SK-N-DZ (cell line): Measurements from ENCODE around the gene B4GALNT1.
A peak's percentile ranks its signal among the peaks of the same experiment; 100 is the strongest.
"Not testable (repeated sequence)": the region's sequence is repeated elsewhere in the genome, so short reads cannot be mapped to it uniquely, and the experiment has no call there.

Experiments
- DNase-seq: peaks from one replicate; pipeline ENCODE4 v3.0.0-alpha.2; 2015; ENCODE audit warnings: low spot score

B4GALNT1 gene

GRCh38 chr12:57621497-57622292 is 11.3 kb downstream of the B4GALNT1 start:
- peak; percentile 68 for DNase-seq

- no peak for DNase-seq
These were observed 12.0 kb downstream of the B4GALNT1 start for GRCh38 chr12:57620936-57621496.

GRCh38 chr12:57620245-57620935 is 12.6 kb downstream of the B4GALNT1 start:
- no peak for DNase-seq

DNA sequence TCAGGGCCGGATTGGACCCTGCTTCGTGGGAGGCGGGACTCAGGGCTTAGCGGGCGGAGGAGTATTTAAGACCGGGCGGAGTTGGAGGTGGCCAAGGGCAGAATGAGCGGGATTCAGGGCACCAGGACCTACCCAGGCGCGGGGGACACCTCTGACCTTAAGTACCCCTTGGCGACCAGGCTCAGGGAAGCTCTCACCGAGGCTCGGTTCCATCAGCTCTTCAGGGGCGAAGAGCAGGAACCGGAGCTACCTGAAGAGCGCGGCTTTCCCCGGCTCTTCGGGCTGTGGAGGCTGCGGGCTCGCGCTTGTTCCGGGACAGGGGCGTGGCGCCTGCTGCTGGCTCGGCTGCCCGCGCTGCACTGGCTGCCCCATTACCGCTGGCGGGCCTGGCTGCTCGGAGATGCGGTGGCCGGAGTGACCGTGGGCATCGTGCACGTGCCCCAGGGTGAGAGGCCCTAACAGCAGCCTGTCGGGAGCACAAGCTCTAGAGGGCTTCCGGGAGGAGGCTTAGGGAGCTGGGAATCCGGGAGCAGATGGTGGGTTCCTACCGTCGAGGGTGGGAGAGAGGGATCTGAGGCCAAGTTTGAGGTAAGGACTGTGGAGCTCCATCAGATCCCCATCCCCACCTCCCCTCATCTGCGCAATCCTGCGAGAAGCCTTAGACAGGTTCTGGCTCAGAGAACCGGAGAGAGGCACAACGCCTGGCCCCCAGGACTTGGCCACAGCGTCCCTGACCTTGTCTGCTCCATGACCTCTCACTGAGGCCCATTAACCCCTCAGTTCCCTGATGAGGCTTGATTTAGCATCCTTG is 13.4 kb downstream of the B4GALNT1 start:
- DNase-seq = no peak

DNA sequence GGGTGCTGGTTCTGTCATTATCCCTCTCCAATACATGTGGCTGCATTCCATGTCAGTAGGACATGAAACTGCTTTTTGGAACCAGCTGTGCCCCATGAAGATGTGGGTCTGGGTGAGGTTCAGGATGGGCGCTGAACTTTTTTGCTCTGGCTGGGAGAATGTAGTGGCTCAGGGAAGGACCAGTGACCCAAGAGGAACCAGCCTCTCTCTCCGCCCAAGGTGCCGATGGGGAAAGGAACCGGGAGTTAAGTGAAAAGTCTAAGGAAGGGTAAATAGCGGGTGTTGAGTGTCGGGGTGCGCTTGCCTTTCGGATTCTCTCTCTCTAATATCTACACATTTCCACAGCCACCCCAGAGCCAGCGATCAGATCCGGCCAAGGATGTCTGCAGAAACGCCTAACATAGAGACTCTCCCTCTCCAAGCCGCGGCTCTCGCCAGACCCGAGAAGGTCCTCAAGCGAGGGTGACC is 14.0 kb downstream of the B4GALNT1 start:
- DNase-seq = no peak

- DNase-seq = not testable (repeated sequence)
These were observed 14.6 kb downstream of the B4GALNT1 start for GRCh38 chr12:57618431-57618830.

- DNase-seq = no peak
These were observed 15.1 kb downstream of the B4GALNT1 start for GRCh38 chr12:57617942-57618341.

- no peak for DNase-seq
These were observed 16.5 kb downstream of the B4GALNT1 start for GRCh38 chr12:57616383-57617101.

GRCh38 chr12:57615637-57616036 is 17.4 kb downstream of the B4GALNT1 start:
- no peak for DNase-seq

DNA sequence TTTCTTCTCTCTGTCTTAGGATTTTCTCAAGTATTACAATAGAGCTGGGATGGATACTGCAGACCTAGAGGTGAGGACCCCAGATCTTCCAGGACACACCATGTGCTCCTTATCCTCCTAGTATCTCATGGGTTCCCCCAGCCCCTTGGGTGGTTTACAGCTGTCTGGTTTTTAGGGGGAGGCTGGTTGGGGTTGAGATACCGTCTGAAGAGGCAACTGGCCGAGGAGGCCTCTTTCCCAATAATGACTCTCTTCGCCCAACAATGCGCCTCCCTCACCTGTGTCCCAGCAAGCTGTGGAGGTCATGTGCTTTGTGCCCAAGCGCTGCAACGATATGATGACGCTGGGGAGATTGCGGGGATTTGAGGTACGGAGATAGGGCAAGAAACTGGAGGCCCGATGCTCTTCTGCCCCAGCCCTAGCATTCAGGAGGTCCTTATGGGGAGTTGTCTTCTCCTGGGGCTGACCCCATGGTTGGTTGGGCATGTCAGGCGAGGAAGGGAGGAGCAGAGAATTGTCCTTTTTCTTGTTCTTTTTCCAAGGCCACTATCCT is 18.0 kb downstream of the B4GALNT1 start:
- DNase-seq = no peak

GRCh38 chr12:57614178-57614947 is 18.6 kb downstream of the B4GALNT1 start:
- no peak for DNase-seq

DNA sequence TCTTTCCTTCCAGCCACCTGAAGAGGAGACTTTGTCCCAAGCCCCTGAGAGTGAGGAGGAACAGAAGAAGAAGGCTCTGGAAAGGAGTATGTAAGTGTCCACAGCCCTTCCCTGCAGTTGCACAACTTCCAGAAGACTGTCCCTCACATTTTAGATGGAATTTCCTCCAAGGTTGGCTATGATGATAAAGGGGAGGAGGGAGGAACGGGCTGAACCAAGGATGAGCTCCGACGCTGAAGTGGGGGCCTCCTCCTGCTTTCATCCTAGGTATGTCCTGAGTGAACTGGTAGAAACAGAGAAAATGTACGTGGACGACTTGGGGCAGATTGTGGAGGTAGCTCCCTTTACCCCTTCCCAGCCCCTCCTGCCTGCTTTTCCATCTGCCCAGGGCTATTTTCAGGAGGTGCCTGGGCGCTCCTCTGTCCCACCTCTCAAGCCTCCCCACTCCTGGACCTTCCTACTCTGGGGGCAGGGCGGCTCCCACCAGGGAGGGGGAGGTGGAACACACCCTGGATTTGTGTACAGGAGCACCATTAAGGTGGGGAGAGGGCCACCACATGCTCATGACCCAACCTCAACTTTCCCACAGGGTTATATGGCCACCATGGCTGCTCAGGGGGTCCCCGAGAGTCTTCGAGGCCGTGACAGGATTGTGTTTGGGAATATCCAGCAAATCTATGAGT is 19.4 kb downstream of the B4GALNT1 start:
- no peak for DNase-seq

- DNase-seq = no peak
These were observed 20.1 kb downstream of the B4GALNT1 start for GRCh38 chr12:57612711-57613426.

DNA sequence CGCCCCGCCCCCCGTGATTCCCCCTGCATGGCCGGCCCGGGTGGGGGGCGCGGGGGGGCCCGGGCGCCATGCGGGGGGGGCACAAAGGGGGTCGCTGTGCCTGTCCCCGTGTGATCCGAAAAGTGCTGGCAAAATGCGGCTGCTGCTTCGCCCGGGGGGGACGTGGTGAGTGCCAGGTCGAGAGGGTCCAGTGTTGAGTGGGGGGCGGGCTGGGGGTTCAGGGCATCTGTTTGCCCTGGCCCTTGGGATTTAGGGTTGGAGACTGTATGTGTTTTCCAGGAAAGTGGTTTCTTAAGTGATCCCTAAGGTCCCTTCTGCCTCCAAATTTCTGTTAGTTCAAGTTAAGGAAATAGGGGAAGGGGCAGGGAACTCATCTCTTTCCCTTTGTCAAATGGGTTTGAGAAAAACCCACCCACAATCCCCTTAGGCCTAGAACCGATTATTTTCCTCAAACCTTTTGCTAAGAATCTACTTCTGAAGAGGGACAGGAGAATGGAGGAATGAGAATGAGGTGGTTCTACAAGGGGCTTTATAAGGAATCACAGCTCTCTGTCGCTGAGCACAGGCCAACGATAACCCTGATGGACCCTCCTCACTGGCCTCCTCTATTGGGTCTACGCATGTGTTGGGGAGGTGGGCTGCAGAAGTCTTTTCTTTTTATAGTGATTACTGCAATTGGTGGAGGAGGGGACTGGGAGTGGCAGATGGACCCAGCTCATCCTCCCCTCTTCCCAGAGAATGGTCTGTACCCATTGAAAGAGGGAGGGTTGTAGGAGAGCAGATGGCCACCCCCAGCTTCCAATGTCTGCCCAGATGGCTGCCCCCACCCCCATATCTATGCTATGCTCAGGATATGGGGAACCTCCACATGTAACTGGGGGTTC is 20.9 kb downstream of the B4GALNT1 start:
- DNase-seq = peak; percentile 48

GRCh38 chr12:57611108-57611826 is 21.7 kb downstream of the B4GALNT1 start, which contains the start of gene ARHGEF25:
ARHGEF25 (plus strand) TSS chr12:57611435; CDS start chr12:57611895, 460 bp downstream.
- peak; percentile 86 for DNase-seq

- no peak for DNase-seq
These were observed 22.4 kb downstream of the B4GALNT1 start for GRCh38 chr12:57610554-57611107.
